Lung (tissue), 16 donors: ENCODE measurements around the gene DCUN1D1. TPM values are rescaled to one million over a fixed set of nuclear protein-coding genes. Genes with fewer than 3 reads are reported as not detected.

Experiments used
- ATAC-seq: fragments of 200-7000 bp; cut with Tn5 transposase; one replicate; pipeline ENCODE4 v1.9.1; 2020; ENCODE audit warnings: moderate number of reproducible peaks; ENCODE audit not compliant: insufficient read depth, low FRiP score
- DNase-seq, 3 donors: peaks; one replicate each; pipeline ENCODE4 v3.0.0-alpha.2; 2013 to 2017
- H3K27ac ChIP-seq, 2 donors: one replicate each; pipeline ENCODE4 v1.5.1; 2013; ENCODE audit warnings: mild to moderate bottlenecking in 2 of 2, moderate library complexity in 2 of 2, control low read depth in 1 of 2, inconsistent platforms in 1 of 2, low read depth in 1 of 2, low read length in 1 of 2
- H3K27me3 ChIP-seq, 3 donors: one replicate each; pipeline ENCODE4 v1.5.1; 2013; ENCODE audit warnings: low read length in 2 of 3; ENCODE audit not compliant: control insufficient read depth in 3 of 3, insufficient read depth in 3 of 3
- H3K36me3 ChIP-seq, 4 donors: one replicate each; pipeline ENCODE4 v1.5.1; 2013; ENCODE audit warnings: low read length in 4 of 4, mild to moderate bottlenecking in 1 of 4, moderate library complexity in 1 of 4; ENCODE audit not compliant: control insufficient read depth in 4 of 4, insufficient read depth in 4 of 4
- H3K4me1 ChIP-seq, 5 donors: one replicate each; pipeline ENCODE4 v1.5.1; 2013; ENCODE audit warnings: low read length in 5 of 5, mild to moderate bottlenecking in 2 of 5, moderate library complexity in 1 of 5; ENCODE audit not compliant: control insufficient read depth in 5 of 5, insufficient read depth in 5 of 5
- H3K4me3 ChIP-seq: one replicate; pipeline ENCODE4 v1.5.1; 2013; ENCODE audit warnings: mild to moderate bottlenecking, control low read depth, moderate library complexity
- H3K9ac ChIP-seq, 2 donors: one replicate each; pipeline ENCODE4 v1.5.1; 2013; ENCODE audit warnings: low read length in 2 of 2, control low read depth in 1 of 2; ENCODE audit not compliant: insufficient read depth in 1 of 2
- H3K9me3 ChIP-seq, 4 donors: one replicate each; pipeline ENCODE4 v1.5.1; 2013; ENCODE audit warnings: low read length in 3 of 4, mild to moderate bottlenecking in 1 of 4, moderate library complexity in 1 of 4; ENCODE audit not compliant: control insufficient read depth in 4 of 4, insufficient read depth in 3 of 4
- CTCF ChIP-seq: IDR thresholded peaks from 2 replicates; pipeline ENCODE4 v1.5.1; 2012; ENCODE audit warnings: mild to moderate bottlenecking; ENCODE audit errors: control extremely low read depth, extremely low read depth
- WGBS, 2 donors: extraction: QIAGEN DNeasy Blood & Tissue Kit; methylation state at CpG; one replicate each; pipeline ENCODE4 v1.1.7; 2013; 5-methylcytosine and 5-hydroxymethylcytosine counted together
- long read RNA-seq, 5 donors: transcript quantifications; one replicate each; lab custom pipeline, GENCODE V29; 2026
- polyA plus RNA-seq, 2 donors: library from polyadenylated mRNA; stranded (reverse); fragments of 200-250 nt; gene quantifications; one replicate each; pipeline ENCODE4 v1.2.1, GENCODE V29; 2013
- total RNA-seq, 2 donors: library from RNA; depleted of rRNA in 1 of 2; stranded (reverse); fragments of >200 nt in 1 of 2; gene quantifications; one replicate each; pipeline ENCODE4 v1.2.1, GENCODE V29; 2014 to 2021
- donor health status: control.
- donor health status: control.
- donor health status: Bipolar disorder and iron deficiency.
- donor health status: healthy.
- donor health status: DM: yes; HTN: yes; CAD: no.

The DCUN1D1 gene
- total RNA-seq (10 to 100 TPM; 36.9 to 54.7 TPM), polyA plus RNA-seq (10 to 100 TPM in 1 of 2 donors, 1 to 10 TPM in 1; 6.8 to 10.1 TPM)
- long read RNA-seq, donor 1, full-length matches to known transcripts, result 3 of 3 reads
- long read RNA-seq, donor 1, partial matches to known transcripts, result 0 of 3 reads
- long read RNA-seq, donor 1, other reads (novel, unspliced or antisense), result 0 of 3 reads
- long read RNA-seq, donor 2, full-length matches to known transcripts, result 1 of 1 reads
- long read RNA-seq, donor 2, partial matches to known transcripts, result 0 of 1 reads
- long read RNA-seq, donor 2, other reads (novel, unspliced or antisense), result 0 of 1 reads
- long read RNA-seq, donor 3, full-length matches to known transcripts, result 3 of 3 reads
- long read RNA-seq, donor 3, partial matches to known transcripts, result 0 of 3 reads
- long read RNA-seq, donor 3, other reads (novel, unspliced or antisense), result 0 of 3 reads
- long read RNA-seq, donor 4, result 0 reads
- long read RNA-seq, donor 5, full-length matches to known transcripts, result 10 of 10 reads
- long read RNA-seq, donor 5, partial matches to known transcripts, result 0 of 10 reads
- long read RNA-seq, donor 5, other reads (novel, unspliced or antisense), result 0 of 10 reads

GRCh38 chr3:182980204-182981037, at the start of gene DCUN1D1:
TSS of gene DCUN1D1 (minus strand) at chr3:182980538. CDS start at chr3:182980489, 49 bp downstream.
- H3K9ac ChIP-seq, result peak within 1 kb of the TSS; percentile 1 to 79
- no peaks in the 10 kb centered on the region for H3K36me3 ChIP-seq
- H3K4me1 ChIP-seq, result peaks cover 3 to 33% (median 13%) of the 10 kb centered on the region in 5 donors
- peak within 1 kb of the TSS; percentile 83 to 90 for H3K27ac ChIP-seq
- H3K9me3 ChIP-seq, result no peaks in the 10 kb centered on the region
- 1% methylated on average over 37 to 103 of the region's 106 CpGs for WGBS, 2 donors
- ATAC-seq (peak; percentile 92), DNase-seq (peak; percentile 91 to 93 (median 91))
- TF ChIP-seq CTCF, result no peak
- H3K4me3 ChIP-seq, result peak within 1 kb of the TSS; percentile 90
- H3K27me3 ChIP-seq, result no peaks in the 10 kb centered on the region

GRCh38 chr3:183028416-183028815, 48.1 kb upstream of the DCUN1D1 start:
- WGBS, 2 donors, result 97% methylated on average over 3 of the region's 3 CpGs
- no peak for TF ChIP-seq CTCF
- H3K36me3 ChIP-seq, result peaks cover 18 to 39% (median 27%) of the 10 kb centered on the region in 4 donors

GRCh38 chr3:183027276-183027675, 46.9 kb upstream of the DCUN1D1 start:
- TF ChIP-seq CTCF, result no peak
- Histone ChIP-seq H3K36me3 (peaks cover 13 to 35% (median 22%) of the 10 kb centered on the region in 4 donors), H3K9ac (no peak overlapping the region), H3K27ac (no peak overlapping the region), H3K9me3 (peaks cover 0 to 4% (median 1%) of the 10 kb centered on the region in 4 donors), H3K4me1 (no peaks in the 10 kb centered on the region), H3K4me3 (no peak overlapping the region), H3K27me3 (no peaks in the 10 kb centered on the region)
- DNase-seq (no peak), ATAC-seq (no peak)
- WGBS, 2 donors, result 78 to 85% methylated on average over 1 of the region's 1 CpG

More at GRCh38 chr3:183028416-183028815, 48.1 kb upstream of the DCUN1D1 start:
- Histone ChIP-seq H3K27ac (no peak overlapping the region), H3K9ac (no peak overlapping the region), H3K9me3 (peaks cover 0 to 4% (median 1%) of the 10 kb centered on the region in 4 donors), H3K27me3 (no peaks in the 10 kb centered on the region), H3K4me3 (no peak overlapping the region), H3K4me1 (no peaks in the 10 kb centered on the region)
- ATAC-seq, result no peak
- no peak for DNase-seq
